ENCODE results near the gene CDRT4. TPM values are rescaled to one million over a fixed set of nuclear protein-coding genes. Genes with fewer than 3 reads are reported as not detected.
A peak's percentile ranks its signal among the peaks of the same experiment; 100 is the strongest.

CDRT4 gene
- total and polyA plus RNA-seq, 2 donors (not counting 3 experiments of a cell fraction or from before 2014, with no cell fraction given): 11.5 to 13.6 TPM

DNA sequence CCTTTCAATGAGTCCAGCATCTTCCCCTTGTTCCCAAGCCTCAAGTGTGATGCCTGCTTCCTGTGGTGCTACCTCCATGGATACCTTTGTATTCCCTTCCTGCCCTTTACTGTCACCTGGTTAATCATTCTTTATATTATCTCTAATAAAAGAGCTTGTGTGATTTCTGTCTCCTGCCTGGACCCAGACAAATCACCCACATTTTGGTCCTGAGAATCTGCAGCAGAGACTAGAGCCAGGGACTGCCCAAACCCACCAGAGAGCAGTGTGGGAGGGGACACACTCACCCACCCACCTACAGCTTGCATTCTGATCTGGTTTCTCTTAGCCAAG lies 30.2 kb downstream of the CDRT4 start:
- Histone ChIP-seq H2AFZ (ENCODE audit: low read depth, low read length) (no peak overlapping the region), H3K4me3 (replicated peaks in 1 of 3; ENCODE audit: insufficient read depth in 1 of 3, low read depth in 1 of 3, low read length in 3 of 3) (no peak overlapping the region), H3K27me3 (ENCODE audit: control insufficient read depth in 2 of 2, insufficient read depth in 2 of 2, low read length in 2 of 2) (no peaks in the 10 kb centered on the region), H3K4me2 (ENCODE audit: insufficient read depth, low read length) (no peak overlapping the region), H3K4me1 (ENCODE audit: control insufficient read depth, extremely low read depth, insufficient read depth, low read length) (peaks cover 26% of the 10 kb centered on the region), H3K36me3 (ENCODE audit: control insufficient read depth in 2 of 2, extremely low read depth in 1 of 2, insufficient read depth in 2 of 2, low read length in 2 of 2) (peaks cover 0 to 2% of the 10 kb centered on the region in 2 experiments), H3K79me2 (ENCODE audit: control insufficient read depth, insufficient read depth, low read length) (no peaks in the 10 kb centered on the region), H3K9me1 (replicated peaks; ENCODE audit: control insufficient read depth, extremely low read depth, insufficient read depth, low read length) (no peaks in the 10 kb centered on the region), H4K20me1 (replicated peaks; ENCODE audit: control insufficient read depth, extremely low read depth, insufficient read depth, low read length) (no peaks in the 10 kb centered on the region), H3K9me3 (replicated peaks; ENCODE audit: control insufficient read depth, insufficient read depth, low read length) (no peaks in the 10 kb centered on the region), H3K9ac (replicated peaks; ENCODE audit: extremely low read depth, insufficient read depth, low read length) (no peak overlapping the region), H3K27ac (ENCODE audit: insufficient read depth, low read depth, low read length) (no peak overlapping the region)
- TF ChIP-seq POLR2AphosphoS5 (IDR thresholded peaks at IDR 0.05; ENCODE audit: insufficient read depth, low read depth, low read length): no peak
- no peak for DNase-seq (ENCODE audit: low read depth, low spot score)
- FAIRE-seq: no peak
- intact Hi-C loops (cut with micrococcal nuclease): loop anchor here (2.0 kb wide), 2 partner anchors 54 to 174 kb away; no protein-coding TSS in a partner anchor
- dilution Hi-C loops (cut with MboI; ENCODE audit: extremely low pct_ligation_motif_present, low sequenced_read_pairs): no loop called here
- BruUV-seq (replicated peaks): no TSS peak
- ChIA-PET POLR2A (no interaction called here), CTCF (interaction anchor here (0.9 to 3.7 kb wide), 16 partner anchors 10 to 179 kb away, joined by 3 to 56 read pairs (median 6); no protein-coding TSS in a partner anchor)

DNA sequence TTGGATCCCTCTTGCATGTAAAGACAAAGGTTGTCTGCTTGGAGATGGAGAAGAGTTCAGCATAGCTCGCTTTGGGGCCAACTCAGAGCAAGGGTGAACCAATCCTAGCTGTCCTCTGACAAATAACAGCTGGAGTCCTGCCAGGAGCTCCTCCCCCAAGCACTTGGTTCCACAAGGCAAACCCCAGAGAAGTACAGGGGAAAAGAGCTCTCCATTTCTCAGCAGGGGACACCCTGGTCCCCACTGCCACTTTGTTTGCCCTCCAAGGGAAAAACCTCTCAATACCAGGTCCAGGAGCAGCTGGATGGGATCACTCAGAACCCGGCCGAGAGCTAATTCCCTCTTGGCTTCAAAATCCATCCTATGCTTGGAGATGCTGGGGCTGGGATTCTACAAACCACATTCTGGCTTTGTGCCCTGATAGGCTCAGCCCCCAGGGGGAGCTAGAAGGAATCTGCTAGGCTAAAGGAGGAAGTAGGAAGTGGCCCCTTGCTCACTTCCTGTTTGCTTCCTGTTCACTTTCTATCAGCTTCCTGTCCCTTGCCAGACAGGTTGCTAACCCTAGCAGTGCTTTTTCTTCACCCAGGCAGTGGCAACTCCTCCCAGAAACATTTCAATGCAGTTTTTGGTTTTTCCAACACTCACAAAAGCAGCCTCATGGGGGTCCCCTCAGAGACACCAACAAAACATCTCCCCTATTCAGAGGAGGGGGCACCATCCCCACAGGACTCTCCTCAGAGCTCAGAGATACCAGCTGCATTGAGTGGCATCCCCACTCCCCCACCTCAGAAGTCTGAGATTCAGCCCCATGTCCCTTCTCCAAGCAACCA lies 30.7 kb downstream of the CDRT4 start:
- no peaks in the 10 kb centered on the region for H4K20me1 ChIP-seq (replicated peaks; ENCODE audit: control insufficient read depth, extremely low read depth, insufficient read depth, low read length)
- H3K9me1 ChIP-seq (replicated peaks; ENCODE audit: control insufficient read depth, extremely low read depth, insufficient read depth, low read length): no peaks in the 10 kb centered on the region
- TF ChIP-seq EZH2 (IDR thresholded peaks at IDR 0.05; ENCODE audit: borderline replicate concordance, low read depth, low read length, severe bottlenecking) (no peak), POLR2A (IDR thresholded peaks at IDR 0.05; ENCODE audit: low read depth, low read length) (no peak), MYC (IDR thresholded peaks at IDR 0.05; ENCODE audit: low read depth, low read length) (no peak), FOS (IDR thresholded peaks at IDR 0.05; ENCODE audit: borderline replicate concordance, insufficient read depth, low read length) (no peak), GATA2 (IDR thresholded peaks at IDR 0.05; ENCODE audit: insufficient read depth, insufficient read length, low read depth, low read length) (peak; percentile 36), JUN (IDR thresholded peaks at IDR 0.05; ENCODE audit: borderline replicate concordance, insufficient read depth, insufficient read length, low read depth) (peak; percentile 1), POLR2AphosphoS5 (IDR thresholded peaks at IDR 0.05; ENCODE audit: insufficient read depth, low read depth, low read length) (peak; percentile 39)
- TF ChIP-seq, protein P1, sequence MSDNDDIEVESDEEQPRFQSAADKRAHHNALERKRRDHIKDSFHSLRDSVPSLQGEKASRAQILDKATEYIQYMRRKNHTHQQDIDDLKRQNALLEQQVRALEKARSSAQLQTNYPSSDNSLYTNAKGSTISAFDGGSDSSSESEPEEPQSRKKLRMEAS (IDR thresholded peaks at IDR 0.05; ENCODE audit: insufficient read depth, insufficient read length): no peak
- TF ChIP-seq, protein P2, sequence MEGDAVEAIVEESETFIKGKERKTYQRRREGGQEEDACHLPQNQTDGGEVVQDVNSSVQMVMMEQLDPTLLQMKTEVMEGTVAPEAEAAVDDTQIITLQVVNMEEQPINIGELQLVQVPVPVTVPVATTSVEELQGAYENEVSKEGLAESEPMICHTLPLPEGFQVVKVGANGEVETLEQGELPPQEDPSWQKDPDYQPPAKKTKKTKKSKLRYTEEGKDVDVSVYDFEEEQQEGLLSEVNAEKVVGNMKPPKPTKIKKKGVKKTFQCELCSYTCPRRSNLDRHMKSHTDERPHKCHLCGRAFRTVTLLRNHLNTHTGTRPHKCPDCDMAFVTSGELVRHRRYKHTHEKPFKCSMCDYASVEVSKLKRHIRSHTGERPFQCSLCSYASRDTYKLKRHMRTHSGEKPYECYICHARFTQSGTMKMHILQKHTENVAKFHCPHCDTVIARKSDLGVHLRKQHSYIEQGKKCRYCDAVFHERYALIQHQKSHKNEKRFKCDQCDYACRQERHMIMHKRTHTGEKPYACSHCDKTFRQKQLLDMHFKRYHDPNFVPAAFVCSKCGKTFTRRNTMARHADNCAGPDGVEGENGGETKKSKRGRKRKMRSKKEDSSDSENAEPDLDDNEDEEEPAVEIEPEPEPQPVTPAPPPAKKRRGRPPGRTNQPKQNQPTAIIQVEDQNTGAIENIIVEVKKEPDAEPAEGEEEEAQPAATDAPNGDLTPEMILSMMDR (IDR thresholded peaks at IDR 0.05; ENCODE audit: extremely low read depth in 1 of 2, insufficient read depth in 1 of 2, low read depth in 1 of 2, low read length in 2 of 2): peak; percentile 39 to 47
- intact Hi-C loops (cut with micrococcal nuclease) (loop anchor here (1.0 to 2.0 kb wide), 3 partner anchors 54 to 174 kb away; no protein-coding TSS in a partner anchor), dilution Hi-C loops (cut with MboI; ENCODE audit: extremely low pct_ligation_motif_present, low sequenced_read_pairs) (no loop called here)
- CTCF ChIA-PET: interaction anchor here (0.8 to 3.7 kb wide), 18 partner anchors 8 to 179 kb away, joined by 3 to 56 read pairs (median 5); no protein-coding TSS in a partner anchor
- H3K9ac ChIP-seq (replicated peaks; ENCODE audit: extremely low read depth, insufficient read depth, low read length): no peak overlapping the region
- peaks cover 0 to 2% of the 10 kb centered on the region in 2 experiments for H3K36me3 ChIP-seq (ENCODE audit: control insufficient read depth in 2 of 2, extremely low read depth in 1 of 2, insufficient read depth in 2 of 2, low read length in 2 of 2)
- POLR2A ChIA-PET: no interaction called here
- peak overlapping the region; percentile 26 for H2AFZ ChIP-seq (ENCODE audit: low read depth, low read length)
- no peaks in the 10 kb centered on the region for H3K27me3 ChIP-seq (ENCODE audit: control insufficient read depth in 2 of 2, insufficient read depth in 2 of 2, low read length in 2 of 2)
- H3K4me1 ChIP-seq (ENCODE audit: control insufficient read depth, extremely low read depth, insufficient read depth, low read length): peaks cover 23% of the 10 kb centered on the region
- peak; percentile 88 for FAIRE-seq
- no peak overlapping the region for H3K27ac ChIP-seq (ENCODE audit: insufficient read depth, low read depth, low read length)
- H3K4me2 ChIP-seq (ENCODE audit: insufficient read depth, low read length): peak overlapping the region; percentile 43
- no peaks in the 10 kb centered on the region for H3K79me2 ChIP-seq (ENCODE audit: control insufficient read depth, insufficient read depth, low read length)
- no peaks in the 10 kb centered on the region for H3K9me3 ChIP-seq (replicated peaks; ENCODE audit: control insufficient read depth, insufficient read depth, low read length)
- DNase-seq (ENCODE audit: low read depth, low spot score): peak; percentile 32
- BruUV-seq (replicated peaks): no TSS peak
- no peak overlapping the region for H3K4me3 ChIP-seq (replicated peaks in 1 of 3; ENCODE audit: insufficient read depth in 1 of 3, low read depth in 1 of 3, low read length in 3 of 3)

Data from endothelial cell of umbilical vein (primary cell).